GM12878 (cell line): ENCODE measurements around the gene PLEKHD1.

Source experiments
- CBFB ChIP-seq: IDR thresholded peaks from 2 replicates; pipeline ENCODE4 v1.6.1; 2016; ENCODE audit warnings: antibody characterized with exemption, low read depth
- JUND ChIP-seq: IDR thresholded peaks from 2 replicates; pipeline ENCODE4 v1.6.1; 2012; ENCODE audit warnings: low read depth, mild to moderate bottlenecking, low read length, improper control_type of control experiment, moderate library complexity
- POLR2A ChIP-seq: IDR thresholded peaks from 2 replicates; pipeline ENCODE4 v1.6.1; 2011; ENCODE audit warnings: low read depth, mild to moderate bottlenecking, low read length
- RAD21 ChIP-seq: IDR thresholded peaks from 2 replicates; pipeline ENCODE4 v1.6.1; 2011; ENCODE audit warnings: mild to moderate bottlenecking, low read depth, low read length, moderate library complexity; ENCODE audit not compliant: insufficient read depth
- RCOR1 ChIP-seq: conservative IDR thresholded peaks from 2 replicates; pipeline ENCODE4 v1.6.1; 2012; ENCODE audit warnings: low read depth, low read length, improper control_type of control experiment
- SUZ12 ChIP-seq: fragments of 200-600 bp; sonication (generic); IDR thresholded peaks from one replicate; pipeline ENCODE4 v1.6.1; 2018; ENCODE audit warnings: antibody characterized with exemption, mild to moderate bottlenecking; ENCODE audit not compliant: unreplicated experiment
- YY1 ChIP-seq: IDR thresholded peaks from 2 replicates; pipeline ENCODE4 v1.6.1; 2011; ENCODE audit warnings: low read depth, mild to moderate bottlenecking, low read length
- ZZZ3 ChIP-seq: IDR thresholded peaks from 2 replicates; pipeline ENCODE4 v1.6.1; 2011; ENCODE audit warnings: low read depth; ENCODE audit not compliant: control insufficient read depth, insufficient read length
- TF ChIP-seq, protein P1 (sequence below): IDR thresholded peaks from 2 replicates; pipeline ENCODE4 v1.6.1; 2012; ENCODE audit warnings: low read depth, low read length, improper control_type of control experiment
- TF ChIP-seq, protein P2 (sequence below), 3 experiments: IDR thresholded peaks in 2 of 3; conservative IDR thresholded peaks in 1 of 3; 2 replicates each; pipeline ENCODE4 v1.5.1; 2011; ENCODE audit warnings: low read depth in 3 of 3, low read length in 3 of 3, mild to moderate bottlenecking in 3 of 3, control low read depth in 2 of 3, moderate library complexity in 2 of 3, inconsistent platforms in 1 of 3, mixed read lengths in 1 of 3; ENCODE audit not compliant: control insufficient read depth in 2 of 3, insufficient read depth in 1 of 3; ENCODE audit errors: extremely low read depth in 1 of 3

DNA sequence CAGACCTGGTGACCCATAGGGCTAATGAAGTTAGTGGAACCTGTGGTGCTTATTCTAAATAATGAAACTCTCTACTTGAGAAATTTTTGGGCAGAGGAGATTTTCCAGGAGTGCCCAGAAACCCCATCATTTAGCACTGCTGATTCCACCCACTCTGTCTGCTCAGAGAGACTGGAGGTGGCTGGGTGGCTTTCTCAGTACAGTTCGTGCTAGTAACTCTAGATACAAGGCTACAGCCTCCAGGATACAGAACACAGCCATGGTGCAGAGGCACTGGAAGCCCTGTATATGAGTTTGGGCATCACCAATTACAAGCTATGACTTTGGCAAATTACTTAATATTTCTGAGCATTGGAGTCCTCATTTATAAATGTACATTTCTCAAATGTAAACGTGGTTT, 57.8 kb downstream of the PLEKHD1 start:
- TF ChIP-seq RCOR1 = no peak
- no peak for TF ChIP-seq POLR2A
- TF ChIP-seq, protein P1, sequence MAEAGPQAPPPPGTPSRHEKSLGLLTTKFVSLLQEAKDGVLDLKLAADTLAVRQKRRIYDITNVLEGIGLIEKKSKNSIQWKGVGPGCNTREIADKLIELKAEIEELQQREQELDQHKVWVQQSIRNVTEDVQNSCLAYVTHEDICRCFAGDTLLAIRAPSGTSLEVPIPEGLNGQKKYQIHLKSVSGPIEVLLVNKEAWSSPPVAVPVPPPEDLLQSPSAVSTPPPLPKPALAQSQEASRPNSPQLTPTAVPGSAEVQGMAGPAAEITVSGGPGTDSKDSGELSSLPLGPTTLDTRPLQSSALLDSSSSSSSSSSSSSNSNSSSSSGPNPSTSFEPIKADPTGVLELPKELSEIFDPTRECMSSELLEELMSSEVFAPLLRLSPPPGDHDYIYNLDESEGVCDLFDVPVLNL = no peak
- no peak for TF ChIP-seq ZZZ3
- TF ChIP-seq CBFB = no peak
- TF ChIP-seq JUND = no peak
- no peak for TF ChIP-seq RAD21
- TF ChIP-seq YY1 = no peak
- TF ChIP-seq, protein P2, sequence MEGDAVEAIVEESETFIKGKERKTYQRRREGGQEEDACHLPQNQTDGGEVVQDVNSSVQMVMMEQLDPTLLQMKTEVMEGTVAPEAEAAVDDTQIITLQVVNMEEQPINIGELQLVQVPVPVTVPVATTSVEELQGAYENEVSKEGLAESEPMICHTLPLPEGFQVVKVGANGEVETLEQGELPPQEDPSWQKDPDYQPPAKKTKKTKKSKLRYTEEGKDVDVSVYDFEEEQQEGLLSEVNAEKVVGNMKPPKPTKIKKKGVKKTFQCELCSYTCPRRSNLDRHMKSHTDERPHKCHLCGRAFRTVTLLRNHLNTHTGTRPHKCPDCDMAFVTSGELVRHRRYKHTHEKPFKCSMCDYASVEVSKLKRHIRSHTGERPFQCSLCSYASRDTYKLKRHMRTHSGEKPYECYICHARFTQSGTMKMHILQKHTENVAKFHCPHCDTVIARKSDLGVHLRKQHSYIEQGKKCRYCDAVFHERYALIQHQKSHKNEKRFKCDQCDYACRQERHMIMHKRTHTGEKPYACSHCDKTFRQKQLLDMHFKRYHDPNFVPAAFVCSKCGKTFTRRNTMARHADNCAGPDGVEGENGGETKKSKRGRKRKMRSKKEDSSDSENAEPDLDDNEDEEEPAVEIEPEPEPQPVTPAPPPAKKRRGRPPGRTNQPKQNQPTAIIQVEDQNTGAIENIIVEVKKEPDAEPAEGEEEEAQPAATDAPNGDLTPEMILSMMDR (IDR thresholded peaks at IDR 0.05 in 2 of 3, conservative IDR thresholded peaks at IDR 0.05 in 1 of 3; ENCODE audit: control insufficient read depth in 2 of 3, extremely low read depth in 1 of 3, insufficient read depth in 1 of 3, low read depth in 3 of 3, low read length in 3 of 3) = no peak
- TF ChIP-seq SUZ12 = no peak
